Neuronal stem cell (in vitro differentiated cells): ENCODE measurements around the gene LRRC71.
A peak's percentile ranks its signal among the peaks of the same experiment; 100 is the strongest.

Source experiments
- DNase-seq: peaks from one replicate; pipeline ENCODE4 v3.0.0-alpha.2; 2013; ENCODE audit warnings: low spot score
- H2AFZ ChIP-seq: one replicate; pipeline ENCODE4 v1.6.1; 2013; ENCODE audit warnings: mild to moderate bottlenecking, low read length, inconsistent platforms
- H2AK5ac ChIP-seq: 2 replicates; pipeline ENCODE4 v1.6.1; 2013; ENCODE audit warnings: low read depth, mild to moderate bottlenecking, inconsistent platforms, low read length, moderate library complexity, mixed read lengths
- H2BK120ac ChIP-seq: 2 replicates; pipeline ENCODE4 v1.6.1; 2013; ENCODE audit warnings: low read depth, mild to moderate bottlenecking, inconsistent platforms, low read length, moderate library complexity, mixed read lengths
- H2BK12ac ChIP-seq: one replicate; pipeline ENCODE4 v1.6.1; 2013; ENCODE audit warnings: low read length, inconsistent platforms
- H2BK15ac ChIP-seq: 2 replicates; pipeline ENCODE4 v1.6.1; 2013; ENCODE audit warnings: mild to moderate bottlenecking, low read length, inconsistent platforms, mixed read lengths
- H2BK5ac ChIP-seq: one replicate; pipeline ENCODE4 v1.6.1; 2013; ENCODE audit warnings: inconsistent platforms, mild to moderate bottlenecking, low read length, moderate library complexity
- H3K14ac ChIP-seq: one replicate; pipeline ENCODE4 v1.6.1; 2013; ENCODE audit warnings: low read length, inconsistent platforms
- H3K18ac ChIP-seq: 2 replicates; pipeline ENCODE4 v1.6.1; 2013; ENCODE audit warnings: low read length, inconsistent platforms
- H3K23ac ChIP-seq: 2 replicates; pipeline ENCODE4 v1.6.1; 2013; ENCODE audit warnings: low read depth, mild to moderate bottlenecking, mixed read lengths, low read length, inconsistent platforms; ENCODE audit not compliant: poor library complexity
- H3K27ac ChIP-seq: replicated peaks from 3 replicates; pipeline ENCODE4 v1.5.1; 2013; ENCODE audit warnings: low read length, inconsistent platforms
- H3K27me3 ChIP-seq, 3 experiments: 2 replicates each; pipeline ENCODE4 v1.6.1; 2013; ENCODE audit warnings: low read length in 3 of 3, mild to moderate bottlenecking in 2 of 3, inconsistent platforms in 1 of 3, low read depth in 1 of 3, mixed read lengths in 1 of 3, moderate library complexity in 1 of 3; ENCODE audit not compliant: control insufficient read depth in 3 of 3, insufficient read depth in 3 of 3
- H3K36me3 ChIP-seq, 2 donors: replicated peaks in 1 of 2; 2 replicates each; pipeline ENCODE4 v1.6.1; 2013; ENCODE audit warnings: low read length in 2 of 2; ENCODE audit not compliant: control insufficient read depth in 2 of 2, insufficient read depth in 2 of 2
- H3K4ac ChIP-seq: 2 replicates; pipeline ENCODE4 v1.6.1; 2013; ENCODE audit warnings: inconsistent platforms, mild to moderate bottlenecking, low read length, moderate library complexity
- H3K4me1 ChIP-seq, 2 donors: 1 replicate in 1 of 2; 2 replicates in 1 of 2; pipeline ENCODE4 v1.6.1; 2013; ENCODE audit warnings: low read length in 2 of 2, low read depth in 1 of 2; ENCODE audit not compliant: control insufficient read depth in 2 of 2, insufficient read depth in 1 of 2
- H3K4me2 ChIP-seq: one replicate; pipeline ENCODE4 v1.6.1; 2013; ENCODE audit warnings: mild to moderate bottlenecking, low read length, inconsistent platforms; ENCODE audit not compliant: insufficient read depth, poor library complexity, severe bottlenecking
- H3K4me3 ChIP-seq, 2 donors: 2 replicates each; pipeline ENCODE4 v1.5.1; 2013; ENCODE audit warnings: low read length in 2 of 2, mild to moderate bottlenecking in 2 of 2, inconsistent platforms in 1 of 2, moderate library complexity in 1 of 2
- H3K79me1 ChIP-seq: one replicate; pipeline ENCODE4 v1.6.1; 2013; ENCODE audit warnings: low read depth, mild to moderate bottlenecking, inconsistent platforms, low read length, moderate library complexity
- H3K9ac ChIP-seq: one replicate; pipeline ENCODE4 v1.6.1; 2013; ENCODE audit warnings: mild to moderate bottlenecking, low read depth, low read length, inconsistent platforms; ENCODE audit not compliant: poor library complexity
- H3K9me3 ChIP-seq, 2 donors: replicated peaks in 1 of 2; 2 replicates each; pipeline versions ENCODE3 to v1.6.1; 2013; ENCODE audit warnings: low read length in 2 of 2, mild to moderate bottlenecking in 2 of 2, inconsistent platforms in 1 of 2, low read depth in 1 of 2, mixed read lengths in 1 of 2, moderate library complexity in 1 of 2; ENCODE audit not compliant: control insufficient read depth in 2 of 2, insufficient read depth in 1 of 2
- H4K8ac ChIP-seq: one replicate; pipeline ENCODE4 v1.6.1; 2013; ENCODE audit warnings: low read depth, mild to moderate bottlenecking, inconsistent platforms, low read length, moderate library complexity
- H4K91ac ChIP-seq: one replicate; pipeline ENCODE4 v1.6.1; 2013; ENCODE audit warnings: low read length, low read depth, mild to moderate bottlenecking, inconsistent platforms; ENCODE audit not compliant: poor library complexity
- WGBS, 2 donors: extraction: QIAGEN DNeasy Blood & Tissue Kit; methylation state at CpG; one replicate each; pipeline ENCODE4 v1.1.7; 2013; ENCODE audit warnings: missing lambda C conversion rate in 2 of 2, mixed read lengths in 1 of 2; ENCODE audit not compliant: insufficient read length in 2 of 2, insufficient replicate concordance in 1 of 2; ENCODE audit errors: extremely low coverage in 2 of 2; 5-methylcytosine and 5-hydroxymethylcytosine counted together

Gene LRRC71

GRCh38 chr1:156883919-156884318, 36.5 kb upstream of the LRRC71 start:
- Histone ChIP-seq H3K4ac (no peak overlapping the region), H2BK120ac (no peak overlapping the region), H3K9me3 (no peaks in the 10 kb centered on the region), H4K91ac (no peak overlapping the region), H3K9ac (no peak overlapping the region), H4K8ac (no peak overlapping the region), H3K4me2 (no peak overlapping the region), H2BK15ac (no peak overlapping the region), H2AK5ac (no peak overlapping the region), H3K27ac (no peak overlapping the region), H2BK5ac (no peak overlapping the region), H3K27me3 (peaks cover 0 to 90% (median 2%) of the 10 kb centered on the region in 3 experiments), H3K36me3 (no peaks in the 10 kb centered on the region), H3K4me3 (no peak overlapping the region), H3K79me1 (no peaks in the 10 kb centered on the region), H3K14ac (no peak overlapping the region), H3K18ac (no peak overlapping the region), H2BK12ac (no peak overlapping the region), H2AFZ (no peak overlapping the region), H3K23ac (no peak overlapping the region), H3K4me1 (peaks cover 5 to 20% of the 10 kb centered on the region in 2 donors)
- WGBS, 2 donors = no CpG with 5 or more reads among the region's 7 CpGs
- DNase-seq = no peak

GRCh38 chr1:156884560-156885184, 35.8 kb upstream of the LRRC71 start:
- Histone ChIP-seq H2AFZ (no peak overlapping the region), H2AK5ac (no peak overlapping the region), H3K18ac (peak overlapping the region; percentile 22), H3K9me3 (no peaks in the 10 kb centered on the region), H2BK5ac (no peak overlapping the region), H3K27ac (no peak overlapping the region), H3K27me3 (peaks cover 0 to 87% (median 0%) of the 10 kb centered on the region in 3 experiments), H3K23ac (no peak overlapping the region), H2BK15ac (no peak overlapping the region), H3K14ac (no peak overlapping the region), H2BK120ac (no peak overlapping the region), H3K4me1 (peaks cover 5 to 20% of the 10 kb centered on the region in 2 donors), H4K91ac (no peak overlapping the region), H3K4ac (no peak overlapping the region), H2BK12ac (no peak overlapping the region), H4K8ac (no peak overlapping the region), H3K4me3 (no peak overlapping the region), H3K36me3 (no peaks in the 10 kb centered on the region), H3K79me1 (no peaks in the 10 kb centered on the region), H3K4me2 (no peak overlapping the region), H3K9ac (no peak overlapping the region)
- no CpG with 5 or more reads among the region's 10 CpGs for whole genome bisulfite sequencing, 2 donors
- DNase-seq = no peak

DNA sequence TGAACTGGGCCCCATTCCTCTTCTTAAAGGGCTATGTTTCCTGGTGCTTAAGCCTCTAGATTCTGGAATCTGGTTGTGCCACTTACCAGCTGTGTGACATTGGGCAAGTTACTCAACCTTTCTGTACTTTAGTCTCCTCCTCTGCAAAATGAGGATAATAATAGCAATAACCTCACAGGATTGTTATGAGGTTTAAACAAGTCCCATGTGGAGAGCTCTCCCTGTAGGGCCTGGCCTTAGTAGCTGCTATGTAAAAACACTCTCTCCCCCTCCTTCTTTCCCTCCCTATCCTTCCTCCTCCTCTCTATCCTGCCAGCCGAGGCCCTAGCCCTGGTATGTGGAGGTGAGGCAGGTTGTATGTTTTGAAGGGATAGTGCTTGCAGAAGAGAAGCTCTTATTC, 35.1 kb upstream of the LRRC71 start:
- Histone ChIP-seq H2BK5ac (no peak overlapping the region), H2BK120ac (no peak overlapping the region), H3K36me3 (no peaks in the 10 kb centered on the region), H3K14ac (no peak overlapping the region), H3K27me3 (peaks cover 0 to 81% (median 0%) of the 10 kb centered on the region in 3 experiments), H3K18ac (no peak overlapping the region), H3K4me1 (peaks cover 5 to 20% of the 10 kb centered on the region in 2 donors), H3K23ac (no peak overlapping the region), H4K91ac (no peak overlapping the region), H3K4ac (no peak overlapping the region), H3K9ac (no peak overlapping the region), H2BK12ac (no peak overlapping the region), H3K79me1 (no peaks in the 10 kb centered on the region), H2BK15ac (no peak overlapping the region), H3K4me2 (no peak overlapping the region), H3K27ac (no peak overlapping the region), H3K4me3 (no peak overlapping the region), H2AK5ac (no peak overlapping the region), H3K9me3 (no peaks in the 10 kb centered on the region), H4K8ac (no peak overlapping the region), H2AFZ (no peak overlapping the region)
- WGBS, 2 donors = no CpG with 5 or more reads among the region's 1 CpG
- DNase-seq = no peak

- no peak overlapping the region for H4K8ac ChIP-seq
- H2AFZ ChIP-seq = no peak overlapping the region
- no peak overlapping the region for H3K4ac ChIP-seq
- H2AK5ac ChIP-seq = no peak overlapping the region
- H2BK12ac ChIP-seq = no peak overlapping the region
- H3K18ac ChIP-seq = no peak overlapping the region
- no peaks in the 10 kb centered on the region for H3K36me3 ChIP-seq
- H4K91ac ChIP-seq = no peak overlapping the region
- no peak overlapping the region for H3K4me3 ChIP-seq
- H3K14ac ChIP-seq = no peak overlapping the region
- H2BK15ac ChIP-seq = no peak overlapping the region
- H3K4me1 ChIP-seq = peaks cover 5 to 20% of the 10 kb centered on the region in 2 donors
- H2BK120ac ChIP-seq = no peak overlapping the region
- WGBS, 2 donors = no CpG with 5 or more reads among the region's 13 CpGs
- no peak overlapping the region for H3K9ac ChIP-seq
- DNase-seq = no peak
- no peak overlapping the region for H2BK5ac ChIP-seq
- no peaks in the 10 kb centered on the region for H3K79me1 ChIP-seq
- no peaks in the 10 kb centered on the region for H3K9me3 ChIP-seq
- peaks cover 0 to 77% (median 2%) of the 10 kb centered on the region in 3 experiments for H3K27me3 ChIP-seq
- no peak overlapping the region for H3K27ac ChIP-seq
- H3K4me2 ChIP-seq = no peak overlapping the region
- H3K23ac ChIP-seq = no peak overlapping the region
Observed at GRCh38 chr1:156885880-156886355, 34.5 kb upstream of the LRRC71 start.
